Embryonic facial prominence (tissue), 1 donor: ENCODE results near the gene GPC6.
"Not testable (repeated sequence)": the region's sequence is repeated elsewhere in the genome, so short reads cannot be mapped to it uniquely, and the experiment has no call there.

Experiments
- DNase-seq: peaks from one replicate; pipeline ENCODE4 v3.0.0-alpha.2; 2016; ENCODE audit errors: extremely low spot score

GPC6 gene

GRCh38 chr13:94204946-94205345 lies 978.3 kb downstream of the GPC6 start:
- no peak for DNase-seq

DNA sequence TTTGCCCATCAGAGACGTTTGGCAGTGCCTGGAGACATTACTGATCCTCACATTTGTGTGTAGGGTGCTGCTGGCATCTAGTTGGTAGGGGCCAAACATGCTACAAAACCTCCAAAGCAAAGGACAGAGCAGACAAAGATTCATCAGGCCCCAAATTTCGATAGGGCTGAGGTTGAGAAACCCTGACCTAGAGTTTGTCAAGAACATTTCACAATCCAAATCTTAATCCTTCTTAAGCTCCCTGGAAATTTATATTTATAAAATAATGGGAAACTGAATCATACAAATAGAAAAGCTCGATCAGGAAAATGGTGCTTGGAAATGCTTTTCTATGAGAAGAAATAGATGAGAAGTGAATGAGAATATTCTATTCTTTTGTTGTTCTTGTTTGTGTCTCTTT lies 979.3 kb downstream of the GPC6 start:
- no peak for DNase-seq

GRCh38 chr13:94209117-94209516 lies 982.5 kb downstream of the GPC6 start:
- no peak for DNase-seq

DNA sequence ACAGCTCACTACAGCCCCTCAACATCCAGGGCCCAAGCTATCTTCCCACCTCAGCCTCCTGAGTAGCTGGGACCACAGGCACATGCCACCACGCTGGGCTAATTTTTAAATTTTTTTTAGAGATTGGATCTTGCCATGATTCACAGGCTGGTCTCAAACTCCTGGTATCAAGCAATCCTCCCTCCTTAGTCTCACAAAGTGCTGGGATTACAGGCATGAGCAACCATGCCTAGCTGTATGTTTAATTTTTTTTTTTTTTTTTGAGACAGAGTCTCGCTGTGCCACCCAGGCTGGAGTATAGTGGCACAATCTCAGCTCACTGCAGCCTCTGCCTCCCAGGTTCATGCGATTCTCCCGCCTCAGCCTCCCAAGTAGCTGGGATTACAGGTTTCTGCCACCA lies 983.3 kb downstream of the GPC6 start:
- not testable (repeated sequence) for DNase-seq

GRCh38 chr13:94210816-94211215 lies 984.2 kb downstream of the GPC6 start:
- no peak for DNase-seq

DNA sequence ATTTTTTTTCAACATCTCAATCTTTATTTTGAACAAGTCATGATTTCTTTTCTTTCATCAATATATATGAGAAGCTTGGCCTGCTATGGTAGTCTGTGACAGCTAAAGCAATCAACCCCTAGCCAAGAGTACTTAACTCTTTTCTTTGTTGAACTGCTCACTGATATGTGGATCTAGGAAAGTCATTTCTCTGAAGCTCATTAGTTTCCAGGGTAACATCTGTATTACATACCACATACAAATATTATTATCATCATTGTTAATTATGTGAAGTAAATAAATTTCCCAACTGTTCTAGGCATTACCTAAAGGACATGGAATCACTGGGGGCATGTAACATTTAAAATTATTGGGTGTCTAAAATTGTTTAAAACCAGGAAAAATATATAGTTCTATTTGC lies 985.6 kb downstream of the GPC6 start:
- DNase-seq = no peak

- DNase-seq = no peak
Observed at GRCh38 chr13:94214121-94214520, 987.5 kb downstream of the GPC6 start.

DNA sequence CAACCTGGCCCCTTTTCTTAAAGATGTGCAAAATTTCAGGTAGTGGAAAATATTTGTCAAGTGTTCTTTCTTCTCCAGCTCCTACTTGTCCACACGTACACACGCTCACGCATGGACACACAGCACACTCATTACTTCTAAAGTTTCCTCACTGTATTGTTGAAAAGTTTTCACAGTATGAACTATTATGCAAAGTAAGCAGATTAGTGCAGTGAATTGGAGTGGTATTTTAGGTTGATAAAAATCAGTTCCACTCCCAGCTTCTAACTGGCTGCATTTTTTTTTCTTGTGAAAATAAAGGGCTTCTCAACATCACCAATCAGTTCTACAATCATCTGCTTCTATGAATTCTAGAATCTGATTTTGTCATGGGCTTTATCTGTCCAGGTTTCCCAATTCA lies 988.4 kb downstream of the GPC6 start:
- no peak for DNase-seq

GRCh38 chr13:94216476-94216875 lies 989.9 kb downstream of the GPC6 start:
- DNase-seq = no peak

DNA sequence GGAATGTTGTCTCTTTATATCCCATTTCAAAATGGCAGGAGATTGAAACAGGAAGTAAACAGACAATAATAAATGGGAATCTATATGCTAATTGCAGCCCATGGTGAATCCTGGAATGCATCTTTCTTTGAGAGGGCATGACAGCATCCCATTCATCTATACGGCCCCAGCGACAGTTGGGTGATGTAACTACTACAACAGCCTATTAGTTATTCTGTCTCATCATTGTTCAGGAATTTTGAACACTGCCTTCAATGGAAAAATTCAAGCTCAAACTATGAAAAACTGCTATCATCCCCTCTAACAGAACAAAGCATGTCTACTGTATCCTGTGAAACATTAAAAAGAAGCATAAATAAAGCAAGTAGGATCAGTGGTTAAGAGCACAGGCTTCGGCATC lies 990.8 kb downstream of the GPC6 start:
- DNase-seq = no peak

GRCh38 chr13:94218537-94218936 lies 991.9 kb downstream of the GPC6 start:
- no peak for DNase-seq

DNA sequence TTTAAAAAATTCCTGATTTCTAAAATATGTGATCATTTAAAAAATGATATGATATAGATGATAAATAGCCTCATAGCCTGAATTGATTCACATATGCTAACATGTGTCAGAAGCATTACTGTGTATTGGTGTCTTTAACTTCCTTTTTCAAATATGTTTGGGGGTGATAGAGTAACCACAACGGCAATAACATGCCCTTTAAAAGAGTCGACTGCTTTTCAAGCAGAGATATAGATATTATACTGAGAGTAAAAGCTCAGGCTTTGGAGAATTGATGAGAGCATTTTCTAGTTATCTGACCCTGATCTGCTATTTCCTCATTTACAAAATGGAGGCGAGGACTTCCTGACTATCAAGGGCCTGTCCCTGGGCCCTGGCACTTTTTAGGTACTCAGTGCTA lies 992.3 kb downstream of the GPC6 start:
- DNase-seq = no peak

DNA sequence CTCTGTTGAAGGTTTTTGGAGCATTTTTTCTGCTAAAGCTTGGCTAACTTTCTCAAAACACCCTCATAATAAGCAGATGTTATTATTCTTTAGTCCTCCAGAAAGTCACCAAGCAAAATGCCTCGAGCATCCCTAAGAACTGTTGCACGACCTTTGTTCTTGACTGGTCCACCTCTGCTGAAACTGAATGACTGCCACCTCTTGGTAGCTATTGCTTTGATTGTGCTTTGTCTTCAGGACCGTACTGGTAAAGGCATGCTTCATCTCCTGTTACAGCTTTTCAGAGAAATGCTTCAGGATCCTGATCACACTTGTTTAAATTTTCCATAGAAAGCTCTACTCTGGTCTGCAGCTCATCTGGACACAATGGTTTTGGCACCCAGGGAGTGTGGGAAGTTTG lies 998.1 kb downstream of the GPC6 start:
- DNase-seq = no peak

- DNase-seq = no peak
Observed at GRCh38 chr13:94227255-94227879, 1000.8 kb downstream of the GPC6 start.

DNA sequence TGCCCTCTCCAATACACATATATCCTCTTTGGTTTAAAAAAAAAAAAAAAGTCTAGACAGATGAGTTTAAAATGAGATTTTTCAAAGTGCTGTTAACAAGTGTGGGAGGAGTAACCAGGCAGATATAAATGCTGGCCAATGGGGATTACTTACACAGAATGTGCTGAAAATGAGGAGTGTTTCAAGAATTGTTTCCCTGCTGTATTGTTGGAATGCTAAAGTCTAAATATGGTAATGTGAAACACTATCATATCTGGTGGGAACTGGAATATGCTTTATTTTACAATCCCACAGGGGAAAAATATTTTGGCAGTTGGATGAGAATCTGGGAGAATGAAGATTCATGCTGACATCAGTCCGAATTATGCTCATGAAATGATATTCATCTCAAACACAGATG lies 1002.2 kb downstream of the GPC6 start:
- no peak for DNase-seq

DNA sequence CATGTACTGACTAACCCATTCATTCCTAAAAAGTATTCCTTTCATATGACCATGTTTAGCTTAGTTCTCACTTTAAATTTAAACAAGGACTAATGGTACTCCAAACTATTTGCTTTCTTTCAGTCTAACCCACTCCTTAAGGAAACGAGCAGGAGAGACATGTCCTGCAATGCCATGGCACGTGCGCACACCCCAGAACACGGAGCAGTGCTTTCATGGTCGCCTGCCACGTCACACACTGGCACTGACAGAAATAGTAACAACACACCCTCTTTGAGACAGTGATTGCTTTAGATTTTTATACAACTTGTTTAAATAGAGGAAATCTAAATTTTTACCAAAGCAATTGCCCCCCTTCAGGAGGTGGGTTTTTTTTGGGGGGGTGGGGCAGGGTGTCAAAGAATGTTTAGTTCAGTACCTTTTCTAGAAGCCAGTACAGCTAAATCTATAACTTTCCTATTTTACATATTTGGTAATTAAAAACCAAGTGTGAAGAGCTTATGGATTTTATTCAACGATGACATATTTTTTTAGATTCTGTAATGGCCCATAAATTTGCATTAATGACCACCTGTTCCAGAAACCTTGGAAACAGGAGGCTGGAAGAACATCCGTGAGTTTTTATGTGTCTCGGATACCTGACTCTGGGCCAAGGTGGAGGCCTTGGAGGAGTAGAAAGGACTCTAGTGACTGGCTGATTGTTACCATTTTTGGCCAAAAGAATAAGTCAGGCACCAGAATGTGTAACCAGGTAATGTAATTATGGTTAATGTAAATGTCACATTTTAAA lies 1005.7 kb downstream of the GPC6 start:
- DNase-seq = no peak

- no peak for DNase-seq
Observed at GRCh38 chr13:94232956-94233355, 1006.3 kb downstream of the GPC6 start.

DNA sequence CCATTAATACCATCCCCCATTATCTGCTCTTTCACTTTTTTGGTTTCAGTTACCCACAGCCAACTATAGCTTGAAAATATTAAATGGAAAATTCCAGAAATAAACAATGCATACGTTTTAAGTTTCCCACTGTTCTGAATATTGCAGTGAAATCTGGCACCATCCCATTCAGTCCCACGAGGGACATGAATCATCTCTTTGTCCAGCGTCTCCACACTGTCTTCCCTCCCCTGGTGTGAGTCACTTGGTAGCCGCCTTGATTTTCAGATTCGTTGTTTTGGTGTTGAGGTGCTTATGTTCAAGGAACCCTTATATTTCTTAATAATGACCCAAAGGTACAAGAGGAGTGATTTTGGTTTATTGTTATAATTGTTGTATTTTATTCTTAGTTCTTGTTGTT lies 1006.8 kb downstream of the GPC6 start:
- no peak for DNase-seq

- no peak for DNase-seq
Observed at GRCh38 chr13:94233837-94234236, 1007.2 kb downstream of the GPC6 start.

- DNase-seq = no peak
Observed at GRCh38 chr13:94234738-94235137, 1008.1 kb downstream of the GPC6 start.

DNA sequence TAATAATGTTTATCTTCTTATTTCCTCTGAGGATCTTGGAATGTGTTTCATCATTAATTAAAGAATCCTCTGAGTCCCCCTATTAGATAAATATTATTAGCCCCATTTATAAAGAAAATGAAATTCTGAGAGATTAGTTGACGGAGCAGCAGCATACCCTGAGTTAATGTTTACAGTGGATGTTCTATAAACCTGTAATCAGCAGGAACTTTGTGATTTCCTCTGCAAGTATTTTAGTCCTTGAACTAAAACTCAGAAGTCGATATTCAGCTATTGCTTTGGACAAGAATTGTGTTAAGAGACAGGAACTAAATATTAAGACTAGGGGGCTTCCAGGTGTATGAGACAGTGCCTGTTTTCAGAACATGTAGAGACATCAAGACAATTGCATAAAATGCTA lies 1009.5 kb downstream of the GPC6 start:
- no peak for DNase-seq

DNA sequence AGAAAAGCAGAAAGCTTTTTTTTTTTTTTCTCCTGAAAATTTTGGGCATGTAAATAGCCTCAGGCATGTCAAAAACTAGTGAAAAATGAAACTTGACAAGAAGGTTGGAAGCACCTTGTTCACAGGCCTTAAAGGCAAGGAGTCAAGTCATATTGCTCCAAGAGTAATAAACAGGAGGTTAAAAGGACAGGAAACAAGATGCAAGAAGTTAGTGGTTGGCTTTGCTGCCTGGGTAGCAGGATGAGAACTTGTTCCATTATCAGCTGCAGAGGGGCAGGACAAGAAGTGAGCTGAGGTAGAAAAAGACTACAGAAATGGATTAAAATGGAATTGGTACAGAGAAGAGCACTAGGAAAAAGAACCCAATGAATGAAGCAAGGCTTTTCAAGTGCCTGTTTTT lies 1010.3 kb downstream of the GPC6 start:
- DNase-seq = no peak

- no peak for DNase-seq
Observed at GRCh38 chr13:94239135-94239534, 1012.5 kb downstream of the GPC6 start.

- DNase-seq = no peak
Observed at GRCh38 chr13:94242554-94242953, 1015.9 kb downstream of the GPC6 start.
